H1 (cell line): ENCODE results near the gene DPYD. TPM values are rescaled to one million over a fixed set of nuclear protein-coding genes. Genes with fewer than 3 reads are reported as not detected.

Experiments used
- CTCF ChIA-PET: fragments of 300-600 bp; sonication (Branson Sonifier 250); formaldehyde crosslinking; loops from one replicate; lab custom pipeline; 2021; ENCODE audit not compliant: partially characterized antibody; lab: Charles Lee
- POLR2A ChIA-PET: fragments of 300-600 bp; sonication (Branson Sonifier 250); formaldehyde crosslinking; loops from one replicate; lab custom pipeline; 2021; ENCODE audit warnings: inconsistent platforms; ENCODE audit not compliant: partially characterized antibody; lab: Charles Lee
- DNase-seq, 2 experiments: peaks; one replicate each; pipeline versions ENCODE4 v3.0.0 to v3.0.0-alpha.2; 2010 to 2022; ENCODE audit warnings: low spot score in 2 of 2, low read depth in 1 of 2, mixed read lengths in 1 of 2
- FAIRE-seq: peaks from 2 replicates; lab custom pipeline; 2011; peaks lifted over from hg19 to GRCh38; lab: Jason Lieb, UNC
- H2AFZ ChIP-seq: 2 replicates; pipeline ENCODE4 v1.8.1; 2012; ENCODE audit warnings: low read length, inconsistent platforms
- H2AK5ac ChIP-seq: 2 replicates; pipeline ENCODE4 v1.6.1; 2013; ENCODE audit warnings: low read depth, low read length
- H2BK120ac ChIP-seq: replicated peaks from 2 replicates; pipeline ENCODE3; 2013; ENCODE audit warnings: low read depth, low read length, inconsistent platforms
- H2BK12ac ChIP-seq: 2 replicates; pipeline ENCODE4 v1.6.1; 2013; ENCODE audit warnings: low read depth, low read length
- H2BK15ac ChIP-seq: 2 replicates; pipeline ENCODE4 v1.6.1; 2013; ENCODE audit warnings: low read length
- H2BK20ac ChIP-seq: 2 replicates; pipeline ENCODE4 v1.6.1; 2013; ENCODE audit warnings: low read length
- H2BK5ac ChIP-seq: 2 replicates; pipeline ENCODE4 v1.6.1; 2013; ENCODE audit warnings: low read depth, low read length
- H3K14ac ChIP-seq: 2 replicates; pipeline ENCODE4 v1.6.1; 2013; ENCODE audit warnings: inconsistent platforms; ENCODE audit not compliant: insufficient read length
- H3K18ac ChIP-seq: 2 replicates; pipeline ENCODE4 v1.6.1; 2013; ENCODE audit warnings: low read length; ENCODE audit errors: extremely low read depth
- H3K23ac ChIP-seq: 2 replicates; pipeline ENCODE4 v1.6.1; 2013; ENCODE audit warnings: inconsistent platforms; ENCODE audit not compliant: insufficient read length
- H3K23me2 ChIP-seq: 2 replicates; pipeline ENCODE4 v1.6.1; 2013; ENCODE audit warnings: low read depth, low read length
- H3K27ac ChIP-seq: 2 replicates; pipeline ENCODE4 v1.6.1; 2011; ENCODE audit warnings: low read depth, low read length, inconsistent platforms
- H3K27me3 ChIP-seq, 4 experiments: replicated peaks in 1 of 4; 1 replicate in 1 of 4; 2 replicates in 3 of 4; pipeline versions ENCODE4 v1.6.1 to v1.8.1; 2011 to 2013; ENCODE audit warnings: low read length in 3 of 4, mild to moderate bottlenecking in 3 of 4, inconsistent platforms in 2 of 4, mixed read lengths in 2 of 4, moderate library complexity in 1 of 4; ENCODE audit not compliant: control insufficient read depth in 3 of 4, insufficient read depth in 3 of 4; ENCODE audit errors: extremely low read depth in 1 of 4
- H3K36me3 ChIP-seq, 4 experiments: 2 replicates each; pipeline versions ENCODE4 v1.6.1 to v1.8.1; 2011 to 2013; ENCODE audit warnings: mild to moderate bottlenecking in 4 of 4, low read length in 3 of 4, moderate library complexity in 2 of 4, control low read depth in 1 of 4, inconsistent platforms in 1 of 4; ENCODE audit not compliant: insufficient read depth in 4 of 4, control insufficient read depth in 2 of 4
- H3K4ac ChIP-seq: replicated peaks from 2 replicates; pipeline ENCODE3; 2013; ENCODE audit warnings: low read length, low read depth, mixed read lengths, inconsistent platforms; ENCODE audit not compliant: insufficient read length
- H3K4me1 ChIP-seq, 4 experiments: replicated peaks in 1 of 4; 1 replicate in 1 of 4; 2 replicates in 3 of 4; pipeline versions ENCODE4 v1.6.1 to v1.8.1; 2011 to 2013; ENCODE audit warnings: low read length in 3 of 4, inconsistent platforms in 2 of 4, mixed read lengths in 1 of 4; ENCODE audit not compliant: insufficient read depth in 4 of 4, control insufficient read depth in 3 of 4
- H3K4me2 ChIP-seq, 2 experiments: 2 replicates each; pipeline versions ENCODE4 v1.6.1 to v1.8.1; 2011 to 2013; ENCODE audit warnings: low read depth in 2 of 2, low read length in 2 of 2, control low read depth in 1 of 2, inconsistent platforms in 1 of 2, mild to moderate bottlenecking in 1 of 2; ENCODE audit not compliant: insufficient read depth in 1 of 2
- H3K4me3 ChIP-seq, 4 experiments: fragments of 200-600, 300-600 bp in 1 of 4; sonication (generic), shearing (Covaris generic), sonication (Bioruptor Twin) in 1 of 4; 2 replicates each; pipeline versions ENCODE4 v1.5.1 to v1.8.1; 2011 to 2016; ENCODE audit warnings: low read length in 4 of 4, low read depth in 3 of 4, control low read depth in 2 of 4, inconsistent platforms in 2 of 4, mild to moderate bottlenecking in 2 of 4, mixed read lengths in 1 of 4, moderate library complexity in 1 of 4; ENCODE audit not compliant: insufficient read depth in 2 of 4; ENCODE audit errors: extremely low read depth in 1 of 4
- H3K56ac ChIP-seq: replicated peaks from 2 replicates; pipeline ENCODE3; 2013; ENCODE audit warnings: low read depth, mild to moderate bottlenecking, mixed read lengths, low read length, inconsistent platforms; ENCODE audit not compliant: insufficient read length
- H3K79me1 ChIP-seq: 2 replicates; pipeline ENCODE4 v1.6.1; 2013; ENCODE audit warnings: low read depth, low read length, control low read depth
- H3K79me2 ChIP-seq, 2 experiments: 2 replicates each; pipeline versions ENCODE4 v1.6.1 to v1.8.1; 2012 to 2013; ENCODE audit warnings: low read length in 2 of 2, mild to moderate bottlenecking in 2 of 2, inconsistent platforms in 1 of 2; ENCODE audit not compliant: insufficient read depth in 2 of 2, control insufficient read depth in 1 of 2
- H3K9ac ChIP-seq, 4 experiments: replicated peaks in 1 of 4; 1 replicate in 1 of 4; 2 replicates in 3 of 4; pipeline versions ENCODE4 v1.6.1 to v1.8.1; 2011 to 2013; ENCODE audit warnings: low read depth in 3 of 4, low read length in 3 of 4, control low read depth in 2 of 4, mild to moderate bottlenecking in 2 of 4, moderate library complexity in 2 of 4, inconsistent platforms in 1 of 4; ENCODE audit errors: extremely low read depth in 1 of 4
- H3K9me3 ChIP-seq, 2 experiments: 2 replicates each; pipeline versions ENCODE4 v1.6.1 to v1.8.1; 2012 to 2013; ENCODE audit warnings: mild to moderate bottlenecking in 2 of 2, moderate library complexity in 2 of 2, control low read depth in 1 of 2, inconsistent platforms in 1 of 2, low read depth in 1 of 2, low read length in 1 of 2, mixed read lengths in 1 of 2; ENCODE audit not compliant: insufficient read depth in 2 of 2
- H4K20me1 ChIP-seq, 2 experiments: replicated peaks in 1 of 2; 2 replicates each; pipeline versions ENCODE3 to v1.8.1; 2011 to 2013; ENCODE audit warnings: inconsistent platforms in 2 of 2, low read length in 2 of 2, mild to moderate bottlenecking in 1 of 2; ENCODE audit not compliant: insufficient read depth in 2 of 2, control insufficient read depth in 1 of 2
- H4K5ac ChIP-seq: 2 replicates; pipeline ENCODE4 v1.6.1; 2013; ENCODE audit warnings: low read length, low read depth, mixed read lengths, inconsistent platforms; ENCODE audit not compliant: insufficient read length
- H4K8ac ChIP-seq: 2 replicates; pipeline ENCODE4 v1.8.0; 2013; ENCODE audit warnings: mild to moderate bottlenecking, moderate library complexity, low read length, inconsistent platforms; ENCODE audit not compliant: insufficient read depth; ENCODE audit errors: extremely low read depth
- H4K91ac ChIP-seq: replicated peaks from 2 replicates; pipeline ENCODE3; 2013; ENCODE audit warnings: low read length, mixed read lengths, inconsistent platforms; ENCODE audit not compliant: insufficient read length
- BACH1 ChIP-seq: IDR thresholded peaks from 2 replicates; pipeline ENCODE4 v1.6.1; 2012; ENCODE audit warnings: low read length, improper control_type of control experiment
- CHD1 ChIP-seq: IDR thresholded peaks from 2 replicates; pipeline ENCODE4 v1.6.1; 2012; ENCODE audit warnings: low read depth, low read length, improper control_type of control experiment
- CHD2 ChIP-seq: IDR thresholded peaks from 2 replicates; pipeline ENCODE4 v1.6.1; 2012; ENCODE audit warnings: low read length, improper control_type of control experiment
- GABPA ChIP-seq: IDR thresholded peaks from 2 replicates; pipeline ENCODE4 v1.6.1; 2011; ENCODE audit warnings: mild to moderate bottlenecking, low read length, moderate library complexity, borderline replicate concordance; ENCODE audit not compliant: insufficient read depth
- HDAC2 ChIP-seq, 2 experiments: fragments of 300-600 bp in 1 of 2; sonication (generic) in 1 of 2; IDR thresholded peaks; 2 replicates each; pipeline ENCODE4 v1.6.1; 2011 to 2012; ENCODE audit warnings: low read depth in 2 of 2, low read length in 2 of 2, mild to moderate bottlenecking in 2 of 2, moderate library complexity in 2 of 2, borderline replicate concordance in 1 of 2, inconsistent platforms in 1 of 2
- KDM5A ChIP-seq: fragments of 200-600 bp; IDR thresholded peaks from 2 replicates; pipeline ENCODE4 v1.7.1; 2012; ENCODE audit warnings: mild to moderate bottlenecking, low read length, inconsistent platforms, mixed read lengths
- RNF2 ChIP-seq: fragments of 200-900, 300-1000 bp; sonication (generic); IDR thresholded peaks from 2 replicates; pipeline ENCODE4 v1.7.1; 2016; ENCODE audit warnings: borderline replicate concordance, low read depth, mild to moderate bottlenecking, antibody characterized with exemption, low read length; ENCODE audit not compliant: poor library complexity, severe bottlenecking; ENCODE audit errors: missing control alignments
- SUZ12 ChIP-seq: fragments of 200-600 bp; sonication (generic); IDR thresholded peaks from 2 replicates; pipeline ENCODE4 v1.6.1; 2012; ENCODE audit warnings: mild to moderate bottlenecking, inconsistent platforms, low read length, moderate library complexity, mixed read lengths
- WGBS, 2 experiments: shearing (Covaris generic) in 1 of 2; methylation state at CpG; one replicate each; pipeline versions ENCODE4 v1.1.6 to v1.1.7; 2013 to 2015; ENCODE audit warnings: low lambda C conversion rate in 2 of 2, mixed read lengths in 2 of 2, inconsistent platforms in 1 of 2, low coverage in 1 of 2, missing lambda C conversion rate in 1 of 2; ENCODE audit not compliant: insufficient replicate concordance in 2 of 2, insufficient coverage in 1 of 2, insufficient read length in 1 of 2; ENCODE audit errors: extremely low coverage in 1 of 2, missing lambda C conversion rate in 1 of 2; 5-methylcytosine and 5-hydroxymethylcytosine counted together
- polyA plus RNA-seq, 7 experiments: library from polyadenylated mRNA; depleted of rRNA in 3 of 7; stranded (reverse) in 5 of 7; unstranded in 2 of 7; fragments of >200 nt in 5 of 7; fragments of 200-250 nt in 2 of 7; gene quantifications; 1 replicate in 5 of 7; 2 replicates in 1 of 7; 4 replicates in 1 of 7; pipeline versions ENCODE4 v1.2.1 to v1.2.3, GENCODE V29; 2011 to 2013; ENCODE audit warnings: missing spikeins in 2 of 7, mixed read lengths in 2 of 7
- total RNA-seq: library from RNA; stranded (reverse); fragmentation: NEBNext Ultra II Directional; extraction: Animal tissue kit (Norgen Biotek cat#: 25700); gene quantifications from 2 replicates; pipeline ENCODE4 v1.2.1, GENCODE V29; 2021
- TF ChIP-seq, protein P1 (sequence below): IDR thresholded peaks from 2 replicates; pipeline ENCODE4 v1.6.1; 2011; ENCODE audit warnings: low read depth, mild to moderate bottlenecking, low read length; ENCODE audit not compliant: insufficient read depth

DPYD gene
- total and polyA plus RNA-seq, 2 of the 8 experiments (the other 6 are each of a cell fraction or from before 2014, with no cell fraction given) = 0.29 to 0.73 TPM

DNA sequence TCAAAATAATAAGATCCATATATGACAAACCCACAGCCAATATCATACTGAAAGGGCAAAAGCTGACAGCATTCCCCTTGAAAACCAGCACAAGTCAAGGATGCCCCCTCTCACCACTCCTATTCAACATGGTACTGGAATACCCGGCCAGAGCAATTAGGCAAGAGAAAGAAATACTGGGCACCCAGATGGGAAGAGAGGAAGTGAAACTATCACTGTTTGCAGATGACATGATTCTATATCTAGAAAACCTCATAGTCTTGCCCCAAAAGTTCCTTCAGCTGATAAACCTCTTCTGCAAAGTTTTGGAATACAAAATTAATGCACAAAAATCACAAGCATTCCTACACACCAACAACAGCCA is 756.6 kb downstream of the DPYD start:
- Histone ChIP-seq H3K36me3 (no peaks in the 10 kb centered on the region), H3K79me1 (no peaks in the 10 kb centered on the region), H3K4me2 (no peak overlapping the region), H2BK5ac (no peak overlapping the region), H2AK5ac (no peak overlapping the region), H3K4me1 (no peaks in the 10 kb centered on the region), H3K79me2 (no peaks in the 10 kb centered on the region), H2BK15ac (no peak overlapping the region), H3K4ac (no peak overlapping the region), H3K14ac (no peak overlapping the region), H3K9ac (no peak overlapping the region), H3K9me3 (no peaks in the 10 kb centered on the region), H2BK120ac (no peak overlapping the region), H3K27me3 (no peaks in the 10 kb centered on the region), H3K23ac (no peak overlapping the region), H3K4me3 (no peak overlapping the region), H4K20me1 (no peaks in the 10 kb centered on the region), H2BK20ac (no peak overlapping the region), H3K23me2 (no peaks in the 10 kb centered on the region), H4K8ac (no peak overlapping the region), H4K5ac (no peak overlapping the region), H3K56ac (no peak overlapping the region), H3K18ac (no peak overlapping the region), H2BK12ac (no peak overlapping the region), H4K91ac (no peak overlapping the region), H3K27ac (no peak overlapping the region), H2AFZ (no peak overlapping the region)
- ChIA-PET POLR2A (no interaction called here), CTCF (no interaction called here)
- TF ChIP-seq RNF2 (no peak), BACH1 (no peak), KDM5A (no peak), SUZ12 (no peak), HDAC2 (IDR thresholded peaks at IDR 0.05; ENCODE audit: borderline replicate concordance in 1 of 2, low read depth in 2 of 2, low read length in 2 of 2) (no peak), GABPA (no peak), CHD2 (no peak), CHD1 (no peak)
- TF ChIP-seq, protein P1, sequence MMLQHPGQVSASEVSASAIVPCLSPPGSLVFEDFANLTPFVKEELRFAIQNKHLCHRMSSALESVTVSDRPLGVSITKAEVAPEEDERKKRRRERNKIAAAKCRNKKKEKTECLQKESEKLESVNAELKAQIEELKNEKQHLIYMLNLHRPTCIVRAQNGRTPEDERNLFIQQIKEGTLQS = no peak
- no peak for DNase-seq
- 89% methylated on average over 1 of the region's 1 CpG; no CpG with 5 or more reads in 1 of the 2 experiments for WGBS, 2 experiments
- no peak for FAIRE-seq
